HG03354 (cell line): ENCODE data around the gene GALR2.
A peak's percentile ranks its signal among the peaks of the same experiment; 100 is the strongest.
"Not testable (repeated sequence)": the region's sequence is repeated elsewhere in the genome, so short reads cannot be mapped to it uniquely, and the experiment has no call there.

Experiments used
- ATAC-seq: cut with Tn5 transposase; IDR thresholded peaks from one replicate; pipeline ENCODE4 v1.9.1; 2021; ENCODE audit warnings: mild to moderate bottlenecking; ENCODE audit not compliant: unreplicated experiment, poor library complexity, severe bottlenecking

GALR2 gene

DNA sequence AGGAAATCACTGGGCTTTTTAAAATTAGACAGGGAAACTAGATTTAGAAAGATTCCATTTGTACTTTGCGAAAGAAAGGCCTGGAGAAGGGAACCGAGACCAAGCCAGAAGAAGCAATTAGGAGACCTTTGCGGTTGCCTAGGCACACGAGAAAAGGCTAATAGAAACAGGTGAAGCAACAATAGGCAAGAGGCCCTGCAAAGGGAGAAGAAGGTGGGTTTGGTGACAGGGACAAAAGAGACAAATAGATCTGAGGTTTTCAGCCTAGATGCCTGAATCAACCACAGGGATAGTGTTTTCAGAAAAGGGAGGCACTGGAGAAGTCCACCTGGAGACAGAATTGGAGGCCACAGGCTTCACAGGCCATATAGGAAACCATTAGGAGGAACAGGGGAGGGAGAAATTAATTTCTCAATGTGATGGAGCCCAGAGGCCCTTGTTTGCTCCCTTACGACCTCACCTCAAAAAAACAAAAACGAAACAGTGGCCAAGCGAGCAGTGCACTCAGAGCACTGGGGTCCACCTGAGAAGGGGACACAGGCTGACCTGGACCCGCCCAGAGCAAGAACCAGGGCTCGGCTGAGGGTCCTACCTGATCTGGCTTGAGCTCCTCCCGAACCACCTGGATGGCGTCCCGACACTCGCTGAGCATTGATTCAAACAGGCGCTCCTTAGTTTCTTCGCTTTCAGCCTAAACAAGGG lies 24.6 kb upstream of the GALR2 start:
- no peak for ATAC-seq

DNA sequence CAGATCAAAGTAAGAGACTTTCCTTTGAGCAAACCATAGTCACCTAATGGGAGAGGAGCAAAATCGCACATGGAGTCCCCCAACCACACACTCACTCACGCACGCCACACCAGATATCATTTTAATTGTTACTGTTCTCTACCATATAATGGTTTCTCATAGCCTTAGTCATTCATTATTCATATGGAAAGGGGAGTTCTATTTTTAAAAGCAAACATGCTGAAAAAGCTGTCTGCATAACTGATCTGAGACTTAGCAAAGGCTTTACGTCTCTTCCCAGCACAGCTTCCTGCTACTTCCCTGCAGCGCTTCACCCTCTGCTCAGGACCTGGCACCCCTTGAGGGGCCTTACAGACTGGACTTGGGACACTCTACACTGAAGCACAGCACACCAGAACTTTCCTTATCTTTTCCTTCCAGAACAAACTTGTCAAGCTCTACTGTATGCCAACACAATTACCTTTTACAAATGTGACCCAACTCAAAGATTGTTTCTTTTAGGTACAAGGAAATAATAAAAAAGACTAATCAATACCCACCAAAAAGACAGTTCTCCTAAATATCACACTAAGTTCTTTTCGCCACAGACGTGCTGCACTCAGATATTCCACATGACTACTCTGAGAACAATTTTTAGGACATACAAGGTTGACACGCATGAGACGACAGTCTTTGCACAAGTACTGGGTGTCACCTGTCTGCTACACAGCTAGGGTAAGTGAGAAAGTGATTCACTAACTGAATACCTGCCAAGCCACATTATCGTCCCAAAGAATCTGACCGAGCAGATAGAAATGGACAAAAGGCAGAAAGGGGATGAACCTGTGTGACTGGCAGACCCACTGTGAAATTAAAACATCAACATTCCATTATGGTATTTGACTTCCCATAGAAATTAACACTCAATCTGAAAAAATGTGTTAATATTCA lies 23.8 kb upstream of the GALR2 start:
- no peak for ATAC-seq

DNA sequence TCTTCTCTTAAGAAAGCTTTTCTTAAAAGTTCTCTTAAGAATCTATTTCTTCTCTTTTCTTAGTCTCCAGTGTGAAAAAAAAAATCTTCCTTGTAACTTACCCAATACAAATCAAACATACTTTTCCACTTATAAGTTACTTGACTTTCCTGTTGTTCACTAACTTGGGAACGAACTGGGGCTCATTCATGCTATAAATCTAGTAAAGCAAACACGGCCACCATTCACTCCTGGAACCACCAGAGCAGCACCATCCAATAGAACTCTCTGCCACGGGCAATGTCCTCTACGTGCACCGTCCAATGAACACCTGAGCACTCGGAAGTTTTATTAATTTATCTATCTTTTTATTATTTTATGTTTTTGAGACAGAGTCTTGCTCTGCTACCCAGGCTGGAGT lies 23.0 kb upstream of the GALR2 start:
- no peak for ATAC-seq

DNA sequence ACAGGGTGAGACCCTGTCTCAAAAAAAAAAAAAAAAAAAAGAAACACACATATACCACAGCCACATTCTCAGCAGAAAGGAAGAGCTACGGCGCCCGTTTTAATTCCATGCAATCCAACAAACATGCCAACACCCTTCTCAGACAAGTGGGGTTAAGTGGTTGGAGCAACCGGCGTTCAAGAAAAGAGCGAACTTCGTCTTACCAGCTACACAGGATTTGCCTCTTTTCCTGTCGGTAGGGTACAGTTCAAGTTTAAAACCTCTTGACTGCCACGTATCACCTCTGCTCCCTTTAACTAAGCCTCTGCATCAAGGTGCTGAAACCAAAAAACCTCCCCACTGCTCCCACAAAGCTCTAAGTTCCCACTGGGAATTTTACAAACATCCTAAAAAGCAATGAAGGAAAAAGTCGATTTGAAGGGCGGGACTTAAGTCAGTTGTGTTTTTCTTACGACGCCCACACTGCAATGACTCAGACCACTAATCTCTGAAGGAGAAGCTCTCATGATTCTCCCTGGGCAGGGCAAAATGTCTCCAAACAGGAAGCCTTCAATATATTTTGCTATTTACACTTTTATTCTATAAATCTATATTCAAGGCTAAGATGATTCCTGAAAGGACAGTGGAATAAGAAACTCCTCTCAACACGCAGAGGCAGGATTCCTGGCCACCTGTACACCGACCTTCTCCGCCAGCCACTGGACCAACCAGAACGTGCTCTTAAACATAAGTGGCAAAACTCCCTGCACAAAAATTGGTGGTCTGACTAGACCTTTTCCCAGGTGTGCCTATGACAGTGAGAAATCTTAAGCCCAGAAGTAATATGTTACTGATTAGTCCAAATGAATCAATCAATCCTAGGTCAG lies 21.1 kb upstream of the GALR2 start:
- no peak for ATAC-seq

DNA sequence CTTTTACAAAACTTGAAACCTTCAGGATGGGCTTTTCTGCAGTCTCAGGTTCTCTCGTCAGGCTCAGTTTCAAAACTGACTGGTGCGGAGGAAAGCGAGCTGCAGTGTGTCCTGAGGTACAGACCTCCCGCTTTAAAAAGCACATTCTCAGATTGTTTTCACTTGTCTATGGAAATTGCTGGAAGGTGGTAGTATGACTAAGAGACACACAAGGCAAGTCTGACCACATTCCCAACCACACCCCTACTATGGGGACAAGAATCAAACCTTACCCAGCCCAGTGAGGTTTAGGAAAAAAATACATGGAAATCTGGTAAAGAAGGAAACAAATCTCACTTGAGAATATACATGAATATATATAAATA lies 20.5 kb upstream of the GALR2 start:
- ATAC-seq = no peak

DNA sequence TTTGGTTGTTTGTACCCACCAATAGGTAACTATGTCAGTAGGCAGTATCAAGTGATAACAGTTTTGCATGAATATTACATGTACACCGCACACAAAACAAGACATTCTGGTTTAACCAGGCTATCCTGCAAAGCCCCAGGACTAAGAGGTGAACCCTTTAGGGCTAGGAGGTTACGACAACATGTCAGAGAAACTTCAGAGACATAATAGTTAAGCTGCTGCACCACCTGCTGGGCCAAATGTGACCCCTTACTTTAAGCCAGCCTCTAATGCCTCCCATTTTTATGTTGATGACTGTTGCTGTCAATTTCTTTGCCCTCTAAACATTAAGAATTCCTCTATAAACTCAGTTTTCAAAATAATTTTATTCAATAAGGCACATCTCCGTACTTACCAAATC lies 17.7 kb upstream of the GALR2 start:
- no peak for ATAC-seq

DNA sequence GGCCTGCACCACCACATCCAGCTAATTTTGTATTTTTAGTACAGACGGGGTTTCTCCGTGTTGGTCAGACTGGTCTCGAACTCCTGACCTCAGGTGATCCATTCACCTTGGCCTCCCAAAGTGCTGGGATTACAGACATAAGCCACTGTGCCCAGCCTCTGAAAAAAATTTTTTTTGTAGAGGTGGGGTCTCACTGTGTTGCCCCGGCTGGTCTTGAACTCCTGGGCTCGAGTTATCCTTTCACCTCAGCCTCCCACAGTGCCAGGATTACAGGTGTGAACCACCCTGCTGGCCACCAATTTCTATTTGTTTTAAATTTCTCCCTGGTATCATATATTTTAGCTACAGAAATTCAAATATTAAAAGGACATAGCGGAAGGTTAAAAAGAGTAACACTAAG lies 16.3 kb upstream of the GALR2 start:
- ATAC-seq = not testable (repeated sequence)

DNA sequence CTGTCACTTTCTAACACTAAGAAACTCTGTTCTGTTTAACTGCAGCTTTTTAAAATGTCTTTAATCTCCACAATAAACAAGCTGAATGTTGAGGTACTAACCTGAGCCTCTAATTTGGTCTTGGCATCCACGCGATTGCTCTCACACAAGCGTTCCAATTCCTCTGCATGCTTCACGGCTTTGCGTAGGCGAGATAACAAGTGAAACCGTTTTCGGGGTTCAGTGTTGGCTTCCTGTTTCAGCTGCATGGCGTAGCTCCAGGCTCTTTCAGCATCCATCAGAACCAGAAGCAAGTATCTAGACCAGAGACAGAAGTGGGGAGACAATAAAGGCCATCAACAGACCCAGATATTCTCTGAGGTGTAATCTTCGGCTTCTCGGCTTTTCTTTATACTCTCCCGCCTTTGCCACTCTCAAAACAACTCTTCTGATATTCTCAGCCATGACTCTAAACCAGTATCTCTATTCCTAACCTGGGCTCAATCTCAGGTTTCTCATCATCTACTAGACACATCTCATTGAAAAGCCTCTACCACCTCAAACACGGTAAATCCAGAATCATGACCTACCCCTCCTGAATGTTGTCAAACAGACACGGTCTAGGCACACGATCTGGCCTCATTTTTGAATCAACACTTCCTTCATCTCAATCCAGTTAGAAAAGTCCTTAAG lies 10.6 kb upstream of the GALR2 start:
- no peak for ATAC-seq

DNA sequence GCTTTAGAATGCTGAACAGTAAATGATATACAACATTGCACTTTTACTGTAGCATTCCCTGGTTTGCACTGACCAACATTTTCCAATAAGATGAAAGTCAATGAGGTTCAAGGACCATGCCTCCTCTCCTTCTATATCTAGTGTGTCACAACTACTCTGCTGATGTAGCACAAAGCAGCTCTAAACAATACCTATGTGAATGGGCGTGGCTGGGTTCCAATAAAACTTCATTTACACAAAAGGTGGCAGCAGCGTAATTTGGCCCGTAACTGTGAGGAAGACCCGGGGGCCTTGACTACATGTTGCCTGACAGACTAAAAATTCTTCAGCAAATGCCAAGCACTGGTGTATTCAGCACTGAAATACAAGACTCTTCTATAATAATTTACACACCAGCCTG lies 8.8 kb upstream of the GALR2 start:
- ATAC-seq = no peak

DNA sequence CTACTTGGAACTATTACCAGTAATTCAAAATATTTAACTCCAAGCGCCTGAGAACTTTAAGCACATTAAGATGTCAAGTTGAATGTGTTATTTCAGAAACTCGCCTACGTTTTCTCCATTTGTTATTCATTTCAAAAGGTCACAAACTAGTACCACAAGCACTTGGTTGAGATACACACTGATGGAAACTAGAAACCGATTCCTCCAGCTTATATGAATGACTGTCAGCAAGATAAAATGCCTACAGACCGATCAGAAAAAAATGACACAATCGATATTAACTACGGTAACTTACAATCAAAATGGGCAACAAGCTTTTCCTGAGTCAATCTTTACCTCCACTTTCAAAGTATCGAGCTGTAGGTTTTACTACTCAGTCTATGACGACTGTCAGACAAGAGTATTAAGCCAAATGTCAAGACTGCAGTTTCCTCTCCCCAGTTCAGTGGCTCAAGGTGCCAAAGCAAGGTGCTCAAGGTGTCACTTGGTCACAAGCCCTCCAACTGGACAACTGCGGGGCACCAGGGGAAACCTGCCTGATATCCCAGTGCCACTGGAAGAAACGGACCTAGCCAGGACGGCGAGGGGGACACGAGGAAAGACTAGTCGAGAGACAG lies 2.9 kb upstream of the GALR2 start:
- ATAC-seq = no peak

DNA sequence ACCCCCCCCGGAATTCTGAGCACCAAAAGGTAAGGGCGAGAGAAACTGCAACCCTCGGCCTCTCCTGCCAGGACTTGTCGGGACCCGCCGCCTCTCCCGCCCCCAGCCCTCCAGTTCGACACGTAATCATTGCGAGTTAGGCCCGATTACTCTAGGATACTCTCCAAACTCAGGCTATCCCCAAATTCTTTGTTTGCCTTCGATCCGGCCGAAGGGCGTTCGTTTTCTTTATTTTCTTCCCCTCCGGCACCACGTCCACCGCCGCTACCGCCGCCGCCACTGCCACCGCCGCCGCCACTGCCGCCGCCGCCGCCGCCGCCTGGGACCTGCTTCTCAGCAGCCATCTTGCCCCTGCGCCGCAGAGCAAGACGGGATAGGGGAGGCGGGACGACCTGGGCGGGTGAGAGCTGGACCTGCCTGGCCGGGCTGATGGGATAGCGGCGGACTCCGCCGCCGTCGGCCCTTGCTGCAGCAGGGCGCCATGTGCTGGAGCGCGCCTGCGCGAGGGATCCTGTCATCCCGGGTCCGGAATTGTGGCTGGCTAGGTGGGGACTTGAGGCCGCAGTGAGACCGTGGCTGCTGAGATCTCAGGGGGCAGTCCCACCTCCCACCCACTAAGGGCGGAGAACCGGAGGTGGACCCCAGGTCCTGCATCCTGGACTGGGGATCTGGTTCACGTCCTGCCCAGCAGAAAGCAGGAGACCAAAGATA lies 2.3 kb upstream of the GALR2 start, which contains the start of gene SRP68:
Gene SRP68, minus strand, starts transcription at position 370 of the 711 bp plus-strand sequence. Its CDS starts 26 bp downstream, at position 344.
- ATAC-seq = peak; percentile 88

DNA sequence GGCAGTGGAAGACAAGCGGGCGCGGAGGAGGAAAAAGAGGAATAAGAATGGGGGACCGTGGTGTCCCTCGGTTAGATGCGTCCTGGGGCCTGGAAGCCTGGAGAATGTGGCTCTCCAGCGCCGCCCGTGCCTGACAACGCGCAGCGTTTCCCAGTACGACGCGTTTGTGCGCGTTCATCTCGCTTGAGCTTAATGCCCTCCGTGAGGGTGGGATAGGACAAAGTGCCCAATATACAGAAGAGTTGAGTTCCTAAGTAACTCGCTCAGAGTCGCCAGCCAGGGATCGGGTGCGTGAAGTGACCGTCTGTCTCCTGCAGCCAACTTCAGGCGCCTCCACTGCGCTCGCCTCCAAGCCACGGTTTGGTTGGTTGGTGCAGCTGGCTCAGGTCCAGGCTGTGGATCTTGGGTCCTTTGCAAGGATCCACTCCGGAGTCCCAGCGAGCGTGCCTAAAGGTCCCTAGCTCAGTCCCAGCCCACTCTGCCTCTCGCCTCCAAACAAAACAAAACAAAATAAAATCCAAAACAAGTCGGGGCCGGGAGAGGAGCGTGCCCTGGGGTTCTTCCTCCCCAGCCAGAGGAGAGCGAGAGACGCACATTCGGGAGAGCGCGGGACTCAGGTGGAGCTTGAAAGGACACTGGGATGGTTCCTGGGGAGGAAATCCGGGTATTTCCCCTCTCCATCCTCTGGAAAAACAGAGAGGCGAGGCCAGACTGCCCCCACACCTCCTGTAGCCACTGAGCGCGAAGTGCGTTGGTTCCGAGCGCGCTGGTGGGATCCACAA lies 974 bp downstream of the GALR2 start:
- no peak for ATAC-seq

DNA sequence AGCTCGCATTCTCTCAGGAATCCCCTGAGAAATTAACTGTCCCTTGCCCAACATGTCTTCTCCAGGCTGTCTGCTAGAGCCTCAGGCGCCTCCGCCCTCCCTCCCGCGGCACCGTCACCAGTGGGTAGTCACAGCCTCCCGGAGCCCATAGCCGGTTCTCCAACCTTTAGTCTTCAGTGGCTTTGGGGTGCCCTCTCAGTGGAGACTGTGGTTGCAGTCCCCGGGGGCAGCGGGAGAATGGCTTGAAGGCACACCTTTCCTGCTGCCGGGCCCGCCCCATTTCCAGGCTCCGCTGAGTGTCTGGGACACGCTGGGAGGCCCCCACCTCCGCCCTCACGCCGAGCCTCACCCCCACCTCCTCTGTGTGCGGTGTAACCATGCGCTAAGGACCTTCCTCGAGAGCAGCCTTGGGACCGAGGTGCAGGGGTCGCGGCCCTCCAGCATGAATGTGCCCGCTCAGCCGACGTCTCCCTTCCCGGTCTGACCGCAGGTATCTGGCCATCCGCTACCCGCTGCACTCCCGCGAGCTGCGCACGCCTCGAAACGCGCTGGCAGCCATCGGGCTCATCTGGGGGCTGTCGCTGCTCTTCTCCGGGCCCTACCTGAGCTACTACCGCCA lies 1.7 kb downstream of the GALR2 start:
- ATAC-seq = no peak

DNA sequence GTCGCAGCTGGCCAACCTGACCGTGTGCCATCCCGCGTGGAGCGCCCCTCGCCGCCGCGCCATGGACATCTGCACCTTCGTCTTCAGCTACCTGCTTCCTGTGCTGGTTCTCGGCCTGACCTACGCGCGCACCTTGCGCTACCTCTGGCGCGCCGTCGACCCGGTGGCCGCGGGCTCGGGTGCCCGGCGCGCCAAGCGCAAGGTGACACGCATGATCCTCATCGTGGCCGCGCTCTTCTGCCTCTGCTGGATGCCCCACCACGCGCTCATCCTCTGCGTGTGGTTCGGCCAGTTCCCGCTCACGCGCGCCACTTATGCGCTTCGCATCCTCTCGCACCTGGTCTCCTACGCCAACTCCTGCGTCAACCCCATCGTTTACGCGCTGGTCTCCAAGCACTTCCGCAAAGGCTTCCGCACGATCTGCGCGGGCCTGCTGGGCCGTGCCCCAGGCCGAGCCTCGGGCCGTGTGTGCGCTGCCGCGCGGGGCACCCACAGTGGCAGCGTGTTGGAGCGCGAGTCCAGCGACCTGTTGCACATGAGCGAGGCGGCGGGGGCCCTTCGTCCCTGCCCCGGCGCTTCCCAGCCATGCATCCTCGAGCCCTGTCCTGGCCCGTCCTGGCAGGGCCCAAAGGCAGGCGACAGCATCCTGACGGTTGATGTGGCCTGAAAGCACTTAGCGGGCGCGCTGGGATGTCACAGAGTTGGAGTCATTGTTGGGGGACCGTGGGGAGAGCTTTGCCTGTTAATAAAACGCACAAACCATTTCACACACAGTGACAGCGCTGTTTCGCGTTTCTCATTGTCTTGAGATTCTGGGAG lies 2.4 kb downstream of the GALR2 start:
- ATAC-seq = no peak

DNA sequence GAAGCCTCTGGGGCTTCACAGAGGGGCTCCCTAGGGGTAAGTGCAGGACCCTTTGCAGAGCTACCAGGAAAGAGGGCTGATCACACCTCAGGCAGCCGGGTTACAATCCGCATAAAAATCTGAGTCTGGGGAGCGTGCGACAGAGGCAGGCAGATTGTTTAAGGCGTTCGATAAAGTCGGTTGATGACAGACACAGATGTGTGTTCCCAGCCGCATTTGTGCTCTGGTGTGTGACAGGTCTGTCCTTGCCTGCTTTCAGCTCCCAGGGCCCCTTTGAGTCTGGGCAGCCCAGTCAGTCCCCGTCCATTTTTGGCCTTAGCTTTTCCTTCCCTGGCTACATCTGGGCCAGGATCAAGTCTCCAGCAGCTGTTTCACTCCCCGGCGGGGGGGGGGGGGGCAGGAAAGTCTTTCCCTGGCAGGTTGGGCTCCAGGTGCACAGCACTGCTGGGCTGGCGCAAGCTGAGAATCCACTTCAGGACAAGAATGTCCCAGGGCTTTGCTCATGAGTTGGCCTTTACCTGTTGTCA lies 3.1 kb downstream of the GALR2 start:
- ATAC-seq = no peak

DNA sequence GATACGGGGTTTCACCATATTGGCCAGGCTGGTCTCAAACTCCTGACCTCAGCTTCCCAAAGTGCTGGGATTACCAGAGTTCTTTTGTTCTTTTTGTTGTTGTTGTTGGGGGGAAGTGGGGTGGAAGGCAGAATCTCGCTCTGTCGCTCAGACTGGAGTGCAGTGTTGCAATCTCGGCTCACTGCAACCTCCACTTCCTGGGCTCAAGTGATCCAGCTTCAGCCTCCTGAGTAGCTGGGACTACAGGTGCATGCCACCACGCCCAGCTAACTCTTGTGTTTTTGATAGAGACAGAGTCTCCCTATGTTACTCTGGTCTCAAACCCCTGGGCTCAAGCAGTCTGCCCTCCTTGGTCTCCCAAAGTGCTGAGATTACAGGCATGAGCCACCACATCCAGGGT lies 3.8 kb downstream of the GALR2 start:
- ATAC-seq = not testable (repeated sequence)
